D721Med (cell line): ENCODE results near the gene SNX4.
A peak's percentile ranks its signal among the peaks of the same experiment; 100 is the strongest.
"Not testable (repeated sequence)": the region's sequence is repeated elsewhere in the genome, so short reads cannot be mapped to it uniquely, and the experiment has no call there.

Source experiments
- DNase-seq: peaks from one replicate; pipeline ENCODE4 v3.0.0; 2011; ENCODE audit warnings: low spot score; ENCODE audit not compliant: insufficient read length
- FAIRE-seq: peaks from 2 replicates; lab custom pipeline; 2011; peaks lifted over from hg19 to GRCh38; lab: Jason Lieb, UNC
- TF ChIP-seq, protein P1 (sequence below): IDR thresholded peaks from 2 replicates; pipeline ENCODE4 v1.5.1; 2012; ENCODE audit warnings: mild to moderate bottlenecking, control low read depth; ENCODE audit not compliant: insufficient read depth; ENCODE audit errors: missing control alignments

The SNX4 gene

DNA sequence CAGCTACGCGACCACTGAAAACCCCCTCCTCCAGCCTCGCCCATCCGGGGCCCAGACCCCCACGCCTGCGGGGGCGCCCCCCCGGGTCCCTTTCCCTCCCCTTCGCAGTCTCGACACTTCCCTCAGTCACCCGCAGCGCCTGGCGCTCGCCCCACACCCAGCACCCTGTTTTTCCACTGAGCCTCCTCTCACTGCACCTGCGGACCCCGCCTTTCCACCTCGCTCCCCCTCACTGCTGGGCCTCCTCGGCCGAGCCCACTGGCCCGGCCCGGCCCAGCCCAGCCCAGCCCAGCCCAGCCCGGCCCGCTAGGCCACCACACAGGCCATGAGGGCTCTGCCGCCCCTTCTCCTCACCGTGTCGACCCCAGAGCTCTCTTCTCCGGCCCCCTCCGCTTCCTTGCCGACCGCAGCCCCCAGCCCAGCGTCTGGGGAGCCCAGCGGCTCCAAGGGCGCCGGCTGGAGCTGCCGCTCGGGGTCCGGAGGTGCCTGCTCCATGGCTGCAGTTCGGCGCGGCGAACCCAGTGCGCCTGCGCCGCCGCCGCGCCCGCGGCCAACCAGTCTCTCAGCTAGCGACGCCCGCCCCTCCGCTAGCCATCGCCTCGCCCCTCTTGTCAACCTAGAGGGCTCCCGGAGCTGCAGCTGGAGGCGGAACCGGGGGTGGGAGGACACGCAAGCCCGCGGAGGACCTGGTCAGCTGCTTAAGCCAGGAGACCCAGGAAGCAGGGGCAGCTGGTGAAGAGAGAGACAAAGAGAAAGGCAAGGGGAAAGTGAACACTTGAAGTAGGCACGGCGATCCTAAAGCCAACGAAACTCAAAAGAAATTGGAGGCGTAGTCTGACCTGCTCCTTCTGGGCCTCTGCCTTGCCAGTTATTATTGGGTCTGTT is at the start of gene SNX4:
TSS of gene SNX4 (minus strand) at position 525 of the 885 bp plus-strand sequence. CDS start at position 495, 30 bp downstream.
- FAIRE-seq (no peak), DNase-seq (peak; percentile 19)
- TF ChIP-seq, protein P1, sequence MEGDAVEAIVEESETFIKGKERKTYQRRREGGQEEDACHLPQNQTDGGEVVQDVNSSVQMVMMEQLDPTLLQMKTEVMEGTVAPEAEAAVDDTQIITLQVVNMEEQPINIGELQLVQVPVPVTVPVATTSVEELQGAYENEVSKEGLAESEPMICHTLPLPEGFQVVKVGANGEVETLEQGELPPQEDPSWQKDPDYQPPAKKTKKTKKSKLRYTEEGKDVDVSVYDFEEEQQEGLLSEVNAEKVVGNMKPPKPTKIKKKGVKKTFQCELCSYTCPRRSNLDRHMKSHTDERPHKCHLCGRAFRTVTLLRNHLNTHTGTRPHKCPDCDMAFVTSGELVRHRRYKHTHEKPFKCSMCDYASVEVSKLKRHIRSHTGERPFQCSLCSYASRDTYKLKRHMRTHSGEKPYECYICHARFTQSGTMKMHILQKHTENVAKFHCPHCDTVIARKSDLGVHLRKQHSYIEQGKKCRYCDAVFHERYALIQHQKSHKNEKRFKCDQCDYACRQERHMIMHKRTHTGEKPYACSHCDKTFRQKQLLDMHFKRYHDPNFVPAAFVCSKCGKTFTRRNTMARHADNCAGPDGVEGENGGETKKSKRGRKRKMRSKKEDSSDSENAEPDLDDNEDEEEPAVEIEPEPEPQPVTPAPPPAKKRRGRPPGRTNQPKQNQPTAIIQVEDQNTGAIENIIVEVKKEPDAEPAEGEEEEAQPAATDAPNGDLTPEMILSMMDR, result no peak

DNA sequence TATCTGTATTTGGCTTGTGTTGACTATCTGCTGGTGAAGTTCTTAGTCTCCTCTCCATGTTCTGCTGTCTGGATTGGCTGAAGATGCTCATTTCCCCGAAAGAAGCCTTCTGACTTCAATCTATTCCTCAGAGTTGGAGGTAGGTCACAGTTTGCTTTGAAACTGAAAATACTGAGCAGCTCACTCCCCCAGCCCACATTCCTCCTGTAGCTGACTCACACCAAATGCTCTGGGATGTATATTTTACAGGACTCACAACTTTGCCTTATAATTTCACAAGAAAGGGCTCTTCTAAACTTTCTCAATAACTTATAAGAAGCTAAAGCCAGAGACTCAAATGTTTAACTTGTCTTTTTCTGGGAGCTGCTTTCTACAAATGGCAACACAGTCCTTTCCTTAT is 36.3 kb upstream of the SNX4 start:
- FAIRE-seq (no peak), DNase-seq (no peak)
- TF ChIP-seq, protein P1, result no peak

DNA sequence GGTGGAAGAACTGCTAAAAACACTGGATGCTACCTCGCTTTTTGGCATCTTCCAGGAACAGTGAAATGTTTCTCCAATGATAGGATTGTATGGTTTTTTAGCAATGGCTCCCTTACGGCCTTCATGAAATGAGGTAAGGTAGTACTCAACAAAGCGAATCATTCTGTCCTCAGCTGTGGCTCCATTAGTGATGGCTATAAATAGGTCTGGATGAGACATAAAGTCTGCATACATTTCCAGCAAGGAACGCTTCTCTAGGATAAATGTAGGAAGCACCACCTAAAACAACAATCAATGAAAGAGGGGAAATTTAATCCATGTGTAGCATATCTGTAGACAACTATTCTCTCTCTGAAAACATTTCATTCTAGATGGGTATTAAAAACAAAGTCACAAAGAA is 32.4 kb upstream of the SNX4 start:
- TF ChIP-seq, protein P1, result no peak
- no peak for FAIRE-seq
- no peak for DNase-seq

DNA sequence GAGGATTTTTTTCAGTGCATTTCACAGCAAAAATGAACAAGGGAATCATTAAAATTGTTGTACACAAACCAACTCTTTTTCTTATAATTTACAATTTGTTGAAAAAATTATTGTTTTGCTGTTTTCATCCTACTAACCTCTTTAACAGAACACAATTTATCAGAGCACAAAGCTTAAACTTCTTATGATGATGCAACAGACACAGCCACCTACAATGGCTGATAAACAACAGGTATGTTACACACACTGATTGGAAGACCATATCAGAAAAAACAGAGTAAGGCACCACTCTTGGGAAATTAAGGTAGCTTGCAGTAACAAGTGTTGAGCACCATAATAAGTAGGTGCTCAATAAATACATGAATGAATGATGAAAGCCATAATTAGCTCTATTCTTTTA is 8.9 kb upstream of the SNX4 start:
- no peak for FAIRE-seq
- no peak for DNase-seq
- TF ChIP-seq, protein P1, result no peak

DNA sequence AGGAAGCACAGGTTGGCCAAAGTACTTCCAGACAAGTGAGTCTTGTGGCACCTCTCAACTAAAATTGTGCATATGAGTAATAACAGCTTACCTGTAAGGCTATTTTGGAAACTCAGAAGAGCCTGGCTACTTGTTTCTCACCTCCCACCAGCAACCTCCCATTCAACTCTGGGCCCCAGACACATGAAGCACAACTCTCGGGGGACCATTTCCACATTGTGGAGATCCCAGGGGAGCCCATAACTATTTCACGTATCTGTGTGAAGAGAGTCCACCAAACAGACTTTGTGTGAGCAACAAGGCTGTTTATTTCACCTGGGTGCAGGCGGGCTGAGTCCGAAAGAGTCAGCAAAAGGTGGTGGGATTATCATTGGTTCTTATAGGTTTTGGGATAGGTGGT is 5.2 kb upstream of the SNX4 start:
- DNase-seq (no peak), FAIRE-seq (no peak)
- TF ChIP-seq, protein P1, result no peak

DNA sequence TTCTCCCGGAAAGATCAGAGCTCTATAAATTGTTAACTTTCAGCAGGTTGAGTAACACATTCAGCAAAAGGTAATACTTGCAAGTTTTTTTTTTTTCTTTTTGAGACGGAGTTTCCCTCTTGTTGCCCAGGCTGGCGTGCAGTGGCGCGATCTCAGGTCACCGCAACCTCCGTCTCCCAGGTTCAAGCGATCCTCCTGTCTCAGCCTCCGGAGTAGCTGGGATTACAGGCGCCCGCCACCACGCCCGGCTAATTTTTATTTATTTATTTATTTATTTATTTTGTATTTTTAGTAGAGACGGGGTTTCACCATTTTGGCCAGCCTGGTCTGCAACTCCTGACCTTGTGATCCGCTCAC is 539 bp upstream of the SNX4 start:
- FAIRE-seq, DNase-seq: not testable (repeated sequence)

DNA sequence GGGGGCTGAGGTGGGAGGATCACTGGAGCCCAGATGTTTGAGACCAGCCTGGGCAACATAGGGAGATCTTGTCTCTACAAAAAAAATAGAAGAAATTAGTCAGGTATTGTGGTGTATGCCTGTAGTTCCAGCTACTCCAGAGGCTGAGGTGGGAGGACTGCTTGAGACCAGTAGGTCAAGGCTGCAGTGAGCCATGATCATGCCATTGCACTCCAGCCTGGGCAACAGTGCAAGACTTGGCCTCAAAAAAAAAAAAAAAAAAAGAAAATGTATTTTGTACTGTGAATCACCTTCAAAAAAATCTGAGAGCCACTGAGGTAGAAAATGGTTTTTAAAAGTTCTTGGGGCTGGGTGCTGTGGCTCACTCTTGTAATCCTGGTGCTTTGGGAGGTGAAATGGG is 4.6 kb downstream of the SNX4 start:
- FAIRE-seq, result no peak
- no peak for DNase-seq
- TF ChIP-seq, protein P1, result no peak
